Smooth muscle cell (in vitro differentiated cells): ENCODE data around the gene PIGS. TPM values are rescaled to one million over a fixed set of nuclear protein-coding genes. Genes with fewer than 3 reads are reported as not detected.

ENCODE experiments used
- DNase-seq: peaks from one replicate; lab custom pipeline; 2025; ENCODE audit not compliant: unreplicated experiment; lab: John Stamatoyannopoulos, UW
- H2AFZ ChIP-seq: fragments of 200-600 bp; sonication (generic); 2 replicates; pipeline ENCODE4 v1.6.0; 2016; ENCODE audit warnings: antibody characterized with exemption, low read depth, mild to moderate bottlenecking
- H3F3A ChIP-seq: fragments of 200-600 bp; sonication (generic); 2 replicates; pipeline ENCODE4 v1.6.0; 2017; ENCODE audit warnings: antibody characterized with exemption, low read depth
- H3K27ac ChIP-seq: fragments of 200-600 bp; sonication (generic); 2 replicates; pipeline ENCODE4 v1.5.1; 2016; ENCODE audit warnings: low read depth, mild to moderate bottlenecking
- H3K27me3 ChIP-seq: fragments of 200-600 bp; sonication (generic); 2 replicates; pipeline ENCODE4 v1.6.1; 2016; ENCODE audit warnings: low read depth, mild to moderate bottlenecking
- H3K36me3 ChIP-seq: fragments of 200-600 bp; sonication (generic); 2 replicates; pipeline ENCODE4 v1.5.1; 2016; ENCODE audit warnings: low read depth
- H3K4me1 ChIP-seq: fragments of 200-600 bp; sonication (generic); 2 replicates; pipeline ENCODE4 v1.5.1; 2016; ENCODE audit warnings: low read depth
- H3K4me2 ChIP-seq: fragments of 200-600 bp; sonication (generic); 2 replicates; pipeline ENCODE4 v1.6.0; 2016; ENCODE audit warnings: mild to moderate bottlenecking
- H3K4me3 ChIP-seq: fragments of 200-600 bp; sonication (generic); 2 replicates; pipeline ENCODE4 v1.5.1; 2016; ENCODE audit warnings: mild to moderate bottlenecking
- H3K79me2 ChIP-seq: fragments of 200-600 bp; sonication (generic); 2 replicates; pipeline ENCODE4 v1.6.0; 2016; ENCODE audit warnings: low read depth, mild to moderate bottlenecking
- H3K9ac ChIP-seq: fragments of 200-600 bp; sonication (generic); 2 replicates; pipeline ENCODE4 v1.6.0; 2016; ENCODE audit warnings: low read depth
- H3K9me3 ChIP-seq: fragments of 200-600 bp; sonication (generic); replicated peaks from 2 replicates; pipeline ENCODE4 v1.5.1; 2016; ENCODE audit warnings: low read depth
- H4K20me1 ChIP-seq: fragments of 200-600 bp; sonication (generic); 2 replicates; pipeline ENCODE4 v1.6.0; 2016; ENCODE audit warnings: low read depth
- CTCF ChIP-seq: fragments of 200-600 bp; sonication (generic); IDR thresholded peaks from 2 replicates; pipeline ENCODE4 v1.5.1; 2017; ENCODE audit warnings: borderline replicate concordance, mild to moderate bottlenecking, antibody characterized with exemption; ENCODE audit not compliant: insufficient read depth, poor library complexity, severe bottlenecking
- WGBS: methylation state at CpG from one replicate; pipeline ENCODE4 v1.1.7; 2016; ENCODE audit warnings: low lambda C conversion rate; 5-methylcytosine and 5-hydroxymethylcytosine counted together
- polyA plus RNA-seq: library from polyadenylated mRNA; unstranded; fragments of >200 nt; fragmentation: Nextera tagmentation; extraction: Ambion mirVana; gene quantifications from 2 replicates; pipeline ENCODE4 v1.2.1, GENCODE V29; 2016
- total RNA-seq: library from RNA; depleted of rRNA; stranded (reverse); fragments of >200 nt; gene quantifications from 2 replicates; pipeline ENCODE4 v1.2.3, GENCODE V29; 2014

Gene PIGS
- total and polyA plus RNA-seq, 2 experiments from 2014 or later = 61.3 to 69.2 TPM

- no peak for TF ChIP-seq CTCF
- Histone ChIP-seq H3K27ac (no peak overlapping the region), H3K9me3 (no peaks in the 10 kb centered on the region), H4K20me1 (no peaks in the 10 kb centered on the region), H3K27me3 (no peaks in the 10 kb centered on the region), H2AFZ (no peak overlapping the region), H3F3A (no peaks in the 10 kb centered on the region), H3K4me3 (no peak overlapping the region), H3K36me3 (no peaks in the 10 kb centered on the region), H3K4me1 (no peaks in the 10 kb centered on the region), H3K79me2 (no peaks in the 10 kb centered on the region), H3K9ac (no peak overlapping the region), H3K4me2 (no peak overlapping the region)
- DNase-seq = no peak
- WGBS = 79% methylated on average over 7 of the region's 7 CpGs
Measured at GRCh38 chr17:28530926-28531325, 40.4 kb downstream of the PIGS start.

GRCh38 chr17:28530250-28530649 is 41.1 kb downstream of the PIGS start:
- no peaks in the 10 kb centered on the region for H3K36me3 ChIP-seq
- no peaks in the 10 kb centered on the region for H3K27me3 ChIP-seq
- no peaks in the 10 kb centered on the region for H3K79me2 ChIP-seq
- H3K4me2 ChIP-seq = no peak overlapping the region
- H3K9ac ChIP-seq = no peak overlapping the region
- no peak overlapping the region for H2AFZ ChIP-seq
- H3K9me3 ChIP-seq = no peaks in the 10 kb centered on the region
- DNase-seq = no peak
- H3K4me3 ChIP-seq = no peak overlapping the region
- H3F3A ChIP-seq = no peaks in the 10 kb centered on the region
- WGBS = 96% methylated on average over 4 of the region's 4 CpGs
- no peaks in the 10 kb centered on the region for H4K20me1 ChIP-seq
- no peak overlapping the region for H3K27ac ChIP-seq
- no peak for TF ChIP-seq CTCF
- H3K4me1 ChIP-seq = peaks cover 1% of the 10 kb centered on the region

GRCh38 chr17:28529013-28529400 is 42.3 kb downstream of the PIGS start:
- Histone ChIP-seq H3K36me3 (no peaks in the 10 kb centered on the region), H3K79me2 (no peaks in the 10 kb centered on the region), H4K20me1 (no peaks in the 10 kb centered on the region), H3K4me1 (peaks cover 4% of the 10 kb centered on the region), H3K9ac (no peak overlapping the region), H3K27me3 (no peaks in the 10 kb centered on the region), H2AFZ (no peak overlapping the region), H3F3A (no peaks in the 10 kb centered on the region), H3K9me3 (no peaks in the 10 kb centered on the region), H3K27ac (no peak overlapping the region), H3K4me2 (no peak overlapping the region), H3K4me3 (no peak overlapping the region)
- TF ChIP-seq CTCF = no peak
- no peak for DNase-seq
- 86% methylated on average over 3 of the region's 3 CpGs for WGBS

- WGBS = 85% methylated on average over 9 of the region's 9 CpGs
- Histone ChIP-seq H3F3A (no peaks in the 10 kb centered on the region), H3K27ac (no peak overlapping the region), H2AFZ (no peak overlapping the region), H3K9ac (no peak overlapping the region), H3K4me3 (no peak overlapping the region), H4K20me1 (no peaks in the 10 kb centered on the region), H3K4me1 (peaks cover 4% of the 10 kb centered on the region), H3K36me3 (no peaks in the 10 kb centered on the region), H3K27me3 (no peaks in the 10 kb centered on the region), H3K4me2 (no peak overlapping the region), H3K79me2 (no peaks in the 10 kb centered on the region), H3K9me3 (no peaks in the 10 kb centered on the region)
- no peak for DNase-seq
- TF ChIP-seq CTCF = no peak
Measured at GRCh38 chr17:28528327-28529012, 42.9 kb downstream of the PIGS start.
